ENCODE measurements around the gene RAB21. TPM values are rescaled to one million over a fixed set of nuclear protein-coding genes. Genes with fewer than 3 reads are reported as not detected.

Gene RAB21
- total and polyA plus RNA-seq, 8 donors, result 4.0 to 38.1 (median 21.6) TPM

GRCh38 chr12:71749666-71750065 lies 5.0 kb upstream of the RAB21 start:
- Histone ChIP-seq H3K9me3 (no peaks in the 10 kb centered on the region), H3K36me3 (no peaks in the 10 kb centered on the region), H3K4me1 (no peaks in the 10 kb centered on the region), H3K27me3 (no peaks in the 10 kb centered on the region), H3K27ac (no peak overlapping the region), H3K4me3 (no peak overlapping the region)
- WGBS, 2 donors, result 88 to 90% methylated on average over 1 of the region's 1 CpG
- DNase-seq, result no peak
- TF ChIP-seq CTCF (IDR thresholded peaks at IDR 0.05), result no peak
- no peak for FAIRE-seq
- ATAC-seq, result no peak
- intact Hi-C loops (cut with DNase I), result loop anchor here in 2 of 3 donors (5.0 kb wide), 1 partner anchor 332 kb away; no protein-coding TSS in a partner anchor

GRCh38 chr12:71752891-71753290 lies 1.8 kb upstream of the RAB21 start:
- no peaks in the 10 kb centered on the region for H3K9me3 ChIP-seq
- FAIRE-seq (no peak), ATAC-seq (no peak), DNase-seq (no peak)
- TF ChIP-seq CTCF (IDR thresholded peaks at IDR 0.05), result no peak
- peaks cover 7 to 19% (median 10%) of the 10 kb centered on the region in 3 donors for H3K4me1 ChIP-seq
- intact Hi-C loops (cut with DNase I), result no loop called here
- H3K27ac ChIP-seq, result no peak overlapping the region
- no peak overlapping the region for H3K4me3 ChIP-seq
- no peaks in the 10 kb centered on the region for H3K27me3 ChIP-seq
- 82 to 84% methylated on average over 1 of the region's 1 CpG for WGBS, 2 donors
- H3K36me3 ChIP-seq, result no peaks in the 10 kb centered on the region

- H3K9me3 ChIP-seq, result no peaks in the 10 kb centered on the region
- H3K27me3 ChIP-seq, result no peaks in the 10 kb centered on the region
- peak overlapping the region; percentile 92 to 98 (median 96) for H3K27ac ChIP-seq
- peak; percentile 39 to 66 (median 54) for ATAC-seq
- peak in 5 of 6 donors; percentile 31 to 72 (median 54) for DNase-seq
- 0 to 1% methylated on average over 34 to 45 of the region's 45 CpGs for WGBS, 2 donors
- H3K4me3 ChIP-seq, result peak overlapping the region; percentile 49 to 78 (median 75)
- peaks cover 7 to 19% (median 10%) of the 10 kb centered on the region in 3 donors for H3K4me1 ChIP-seq
- FAIRE-seq, result no peak
- intact Hi-C loops (cut with DNase I), result no loop called here
- no peaks in the 10 kb centered on the region for H3K36me3 ChIP-seq
- TF ChIP-seq CTCF (IDR thresholded peaks at IDR 0.05), result no peak
These were observed 656 bp downstream of the RAB21 start for GRCh38 chr12:71755146-71755892.

GRCh38 chr12:71756054-71756690 lies 1.5 kb downstream of the RAB21 start:
- Histone ChIP-seq H3K9me3 (no peaks in the 10 kb centered on the region), H3K4me1 (peaks cover 7 to 19% (median 10%) of the 10 kb centered on the region in 3 donors), H3K4me3 (peak overlapping the region in 3 of 4 donors; percentile 75 to 78 (median 75)), H3K36me3 (no peaks in the 10 kb centered on the region), H3K27ac (peak overlapping the region in 3 of 4 donors; percentile 92 to 98 (median 96)), H3K27me3 (no peaks in the 10 kb centered on the region)
- TF ChIP-seq CTCF (IDR thresholded peaks at IDR 0.05), result no peak
- WGBS, 2 donors, result 36 to 37% methylated on average over 5 of the region's 5 CpGs
- FAIRE-seq (no peak), DNase-seq (no peak), ATAC-seq (no peak)
- intact Hi-C loops (cut with DNase I), result no loop called here
